Activated CD4-positive, alpha-beta memory T cell treated with anti-CD3 and anti-CD28 coated beads for 36 hours (primary cell): ENCODE data around the gene HOXB9. TPM values are rescaled to one million over a fixed set of nuclear protein-coding genes. Genes with fewer than 3 reads are reported as not detected.

Source experiments
- microRNA-seq: library from miRNA; unstranded; fragments of <30 nt; microRNA quantifications from one replicate; pipeline ENCODE4 v1.2.0, GENCODE V29; 2022; ENCODE audit warnings: borderline number of aligned reads, borderline microRNAs expressed, borderline replicate concordance
- total RNA-seq, 2 experiments: library from RNA; stranded (reverse); gene quantifications; one replicate each; pipeline ENCODE4 v1.2.3, GENCODE V29; 2021

HOXB9 gene
- total RNA-seq, 2 experiments from 2014 or later: 1.4 to 1.5 TPM

Small RNAs within 50 kb of the gene (microRNA-seq; reads per million reads assigned to microRNA genes)
- not detected for gene MIR196A1

Other genes with a start within 250 kb of the HOXB9 start
- 10 to 100 TPM; 71.7 to 77.6 TPM for gene SKAP1, start 196.1 kb downstream of the HOXB9 start, total RNA-seq
- not detected for gene HOXB1, start 95.3 kb downstream of the HOXB9 start, total RNA-seq
- gene HOXB2, start 81.2 kb downstream of the HOXB9 start, total RNA-seq: 10 to 100 TPM; 13.3 to 16.8 TPM
- 1 to 10 TPM; 2.3 TPM for gene HOXB4, start 48.0 kb downstream of the HOXB9 start, total RNA-seq
- 1 to 10 TPM; 2.6 TPM for gene HOXB3, start 36.1 kb downstream of the HOXB9 start, total RNA-seq
- not detected for gene HOXB5, start 32.6 kb downstream of the HOXB9 start, total RNA-seq
- gene HOXB6, start 21.4 kb downstream of the HOXB9 start, total RNA-seq: under 1 TPM; 0.21 to 0.22 TPM
- under 1 TPM; 0.36 to 0.44 TPM for gene HOXB7, start 15.3 kb downstream of the HOXB9 start, total RNA-seq
- gene HOXB8, start 11.1 kb downstream of the HOXB9 start, total RNA-seq: not detected
- not detected for gene PRAC1, start 96.2 kb upstream of the HOXB9 start, total RNA-seq
- gene PRAC2, start 96.8 kb upstream of the HOXB9 start, total RNA-seq: not detected
- gene HOXB13, start 102.4 kb upstream of the HOXB9 start, total RNA-seq: not detected
- not detected for gene TTLL6, start 190.9 kb upstream of the HOXB9 start, total RNA-seq
- gene CALCOCO2, start 204.7 kb upstream of the HOXB9 start, total RNA-seq: 10 to 100 TPM; 65.1 to 72.1 TPM